GM19351 (cell line): ENCODE data around the gene SLC23A2.

Source experiments
- ATAC-seq: cut with Tn5 transposase; IDR thresholded peaks from one replicate; pipeline ENCODE4 v1.9.1; 2021; ENCODE audit warnings: mild to moderate bottlenecking, moderate library complexity; ENCODE audit not compliant: unreplicated experiment

The SLC23A2 gene

GRCh38 chr20:4910951-4911350 lies 90.4 kb downstream of the SLC23A2 start:
- ATAC-seq, result no peak

- ATAC-seq, result no peak
Observed at GRCh38 chr20:4905613-4906012, 95.7 kb downstream of the SLC23A2 start.

DNA sequence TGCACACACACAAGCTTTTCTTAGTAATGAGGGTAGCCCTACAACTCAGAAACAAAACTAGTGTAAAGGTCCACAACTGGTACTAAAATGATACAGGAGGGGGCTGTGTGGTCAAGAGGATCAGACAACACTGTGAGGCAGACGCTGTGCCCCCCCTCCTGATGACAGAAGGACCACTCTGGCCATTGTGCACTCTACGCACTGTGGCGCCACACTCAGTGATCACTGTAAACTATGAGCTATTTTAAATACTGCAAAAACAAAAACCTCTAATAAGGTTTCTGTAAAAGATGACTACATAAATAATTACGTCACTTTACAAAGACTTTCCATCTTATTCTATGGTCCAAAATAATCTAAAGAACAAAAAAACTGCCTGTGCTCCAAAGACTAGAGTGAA lies 96.1 kb downstream of the SLC23A2 start:
- ATAC-seq, result no peak

GRCh38 chr20:4904127-4904860 lies 97.0 kb downstream of the SLC23A2 start:
- no peak for ATAC-seq

- ATAC-seq, result no peak
Observed at GRCh38 chr20:4902788-4903187, 98.5 kb downstream of the SLC23A2 start.

DNA sequence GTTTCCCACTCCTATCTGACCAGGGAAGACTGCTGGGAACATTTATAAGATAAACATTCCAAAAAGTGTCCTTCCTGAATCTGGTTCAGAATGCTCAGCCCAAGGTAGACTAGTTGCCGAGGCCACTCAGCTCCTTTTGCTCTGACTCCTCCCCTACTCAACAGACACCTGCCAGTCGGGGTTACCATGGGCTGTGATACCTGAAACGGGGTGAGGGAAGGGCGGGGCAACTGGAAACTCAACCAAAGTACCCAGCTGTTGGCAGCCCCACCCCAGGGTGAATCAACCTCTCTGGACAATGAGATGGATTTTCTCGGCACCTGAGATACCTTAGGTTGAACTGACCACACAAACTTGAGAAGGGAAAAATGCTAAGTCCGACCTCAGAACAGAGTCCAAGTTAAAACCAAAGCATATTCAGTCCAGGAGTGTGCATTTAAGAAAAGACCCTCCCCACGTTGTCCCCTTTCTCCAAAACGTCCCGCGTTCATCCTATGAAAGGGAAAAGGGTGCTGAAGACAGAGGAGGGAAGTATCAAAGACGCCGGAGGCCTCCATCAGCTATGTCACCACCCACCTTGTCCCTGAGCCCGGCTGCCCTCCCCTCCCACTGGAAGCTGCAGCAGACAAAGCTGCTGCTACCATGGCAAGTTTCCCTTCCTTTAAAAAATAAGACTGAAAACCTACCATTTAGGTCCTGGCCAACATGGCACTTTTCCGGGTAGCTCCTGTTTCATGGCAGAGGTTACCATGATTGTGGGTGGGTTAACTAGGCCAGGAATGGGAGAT lies 100.1 kb downstream of the SLC23A2 start:
- no peak for ATAC-seq

- no peak for ATAC-seq
Observed at GRCh38 chr20:4898282-4899244, 102.7 kb downstream of the SLC23A2 start.

DNA sequence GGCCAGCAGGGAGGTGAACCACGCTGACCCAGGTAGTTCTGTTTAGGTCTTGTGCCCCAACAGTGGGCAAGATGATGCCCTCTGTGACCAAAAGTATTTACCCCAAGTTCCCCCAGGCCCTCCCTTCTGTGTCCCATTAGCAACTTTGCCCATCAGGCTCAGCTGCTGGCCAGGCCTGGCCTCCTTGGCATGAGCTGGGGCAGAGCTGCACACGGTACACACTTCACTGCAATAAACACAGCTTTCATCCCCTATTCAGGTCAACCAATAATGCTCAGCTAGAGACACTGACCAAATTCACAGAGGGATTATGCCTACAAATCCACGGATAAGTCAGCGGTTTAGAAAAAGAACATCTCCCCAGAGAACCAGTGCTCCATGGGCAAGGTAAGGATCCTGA lies 103.7 kb downstream of the SLC23A2 start:
- ATAC-seq, result no peak

DNA sequence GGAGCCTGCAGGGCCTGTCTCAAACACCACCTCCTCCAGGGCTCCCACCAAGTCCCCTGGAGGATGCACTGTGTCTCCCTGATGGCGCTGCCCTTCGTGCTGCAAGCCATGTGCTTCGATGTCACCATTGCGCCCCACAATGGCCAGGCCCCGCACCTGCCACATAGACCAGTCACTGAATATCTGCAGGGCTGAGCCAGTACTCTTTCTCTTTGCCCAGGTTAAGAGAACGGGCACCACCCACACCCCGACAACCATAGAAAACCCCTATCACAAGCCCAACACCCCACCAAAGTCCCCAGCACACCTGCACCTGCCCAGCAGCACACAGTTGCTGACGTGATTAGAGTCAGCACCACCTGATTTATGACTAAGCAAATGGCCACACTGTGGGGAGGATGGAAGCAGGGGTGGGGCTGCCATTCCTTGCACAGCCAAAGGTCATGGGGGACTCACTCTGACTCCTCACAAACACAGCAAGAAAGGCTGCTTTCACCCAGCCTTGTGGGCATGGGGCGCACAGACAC lies 104.3 kb downstream of the SLC23A2 start:
- ATAC-seq, result no peak

- ATAC-seq, result no peak
Observed at GRCh38 chr20:4896119-4896702, 105.1 kb downstream of the SLC23A2 start.

- no peak for ATAC-seq
Observed at GRCh38 chr20:4894981-4895381, 106.3 kb downstream of the SLC23A2 start.

- no peak for ATAC-seq
Observed at GRCh38 chr20:4894409-4894808, 106.9 kb downstream of the SLC23A2 start.

DNA sequence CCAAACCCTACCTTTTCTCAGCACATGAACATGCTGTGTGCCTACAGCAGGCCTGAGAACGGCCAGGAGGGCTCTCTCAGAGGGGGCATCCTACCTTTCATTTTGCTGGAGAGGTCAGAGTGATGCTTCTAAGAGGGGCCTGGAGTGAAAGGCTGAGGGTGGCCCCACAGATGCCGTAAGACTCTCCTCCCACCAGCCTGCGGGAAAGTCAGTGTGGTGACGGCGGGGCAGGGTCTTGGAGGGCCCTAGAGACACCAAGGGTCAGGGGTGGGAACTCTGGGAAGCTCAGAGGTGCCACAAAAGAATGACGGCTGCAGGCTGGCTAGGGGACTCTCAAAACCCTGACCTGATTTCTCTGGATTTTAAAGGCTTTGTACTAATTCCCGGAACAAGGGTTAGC lies 107.6 kb downstream of the SLC23A2 start:
- no peak for ATAC-seq

- no peak for ATAC-seq
Observed at GRCh38 chr20:4891997-4892396, 109.3 kb downstream of the SLC23A2 start.

- ATAC-seq, result no peak
Observed at GRCh38 chr20:4891190-4891763, 110.0 kb downstream of the SLC23A2 start.

- ATAC-seq, result no peak
Observed at GRCh38 chr20:4889446-4889845, 111.9 kb downstream of the SLC23A2 start.

DNA sequence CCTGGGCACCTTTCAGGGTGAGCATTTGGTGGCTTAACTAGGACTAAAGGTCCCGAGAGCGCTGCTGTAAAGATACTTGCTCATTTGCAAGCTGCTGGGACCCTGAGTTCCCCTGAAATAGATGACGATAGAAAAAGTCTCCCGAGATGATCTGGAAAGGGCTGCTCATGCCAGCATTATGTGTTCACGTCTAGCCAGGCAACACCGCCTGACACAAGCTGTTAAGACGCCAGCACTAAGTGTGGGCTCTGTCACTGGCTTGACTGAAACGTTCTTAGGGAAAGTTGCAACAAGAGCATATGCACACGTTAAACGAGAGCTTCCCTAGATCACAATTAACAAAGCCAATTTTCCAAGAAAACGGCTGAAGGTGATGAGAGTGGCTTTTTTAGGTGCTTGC lies 113.7 kb downstream of the SLC23A2 start:
- ATAC-seq, result no peak

GRCh38 chr20:4886771-4887527 lies 114.4 kb downstream of the SLC23A2 start:
- ATAC-seq, result no peak

GRCh38 chr20:4885877-4886276 lies 115.4 kb downstream of the SLC23A2 start:
- no peak for ATAC-seq

- ATAC-seq, result no peak
Observed at GRCh38 chr20:4883546-4883945, 117.8 kb downstream of the SLC23A2 start.
